ENCODE data around the gene COL1A2. TPM values are rescaled to one million over a fixed set of nuclear protein-coding genes. Genes with fewer than 3 reads are reported as not detected.

COL1A2 gene
- polyA plus RNA-seq, 3 donors: not detected

GRCh38 chr7:94391726-94392392 lies 2.8 kb upstream of the COL1A2 start:
- WGBS (ENCODE audit: insufficient coverage): 75% methylated on average over 1 of the region's 4 CpGs
- Histone ChIP-seq H3K27ac (ENCODE audit: low read depth in 1 of 2, low read length in 2 of 2) (no peak overlapping the region), H2AFZ (ENCODE audit: insufficient read depth, low read depth, low read length, poor library complexity, severe bottlenecking) (no peak overlapping the region), H3K4me2 (replicated peaks; ENCODE audit: extremely low read depth, low read length, poor library complexity, severe bottlenecking) (no peak overlapping the region), H3K9ac (ENCODE audit: insufficient read depth, low read length, poor library complexity, severe bottlenecking) (no peak overlapping the region), H3K9me3 (replicated peaks in 1 of 2; ENCODE audit: control insufficient read depth in 1 of 2, insufficient read depth in 1 of 2, low read length in 2 of 2) (no peaks in the 10 kb centered on the region), H3K4me1 (ENCODE audit: control insufficient read depth in 1 of 2, insufficient read depth in 2 of 2, low read length in 2 of 2) (peaks cover 0 to 4% of the 10 kb centered on the region in 2 donors), H4K20me1 (ENCODE audit: insufficient read depth, low read length) (no peaks in the 10 kb centered on the region), H3K79me2 (ENCODE audit: insufficient read depth, low read length) (no peaks in the 10 kb centered on the region), H3K36me3 (replicated peaks in 1 of 2; ENCODE audit: control insufficient read depth in 1 of 2, insufficient read depth in 2 of 2, low read length in 2 of 2) (no peaks in the 10 kb centered on the region), H3K4me3 (replicated peaks in 1 of 3; ENCODE audit: low read depth in 2 of 3, low read length in 3 of 3) (no peak overlapping the region), H3K27me3 (ENCODE audit: control insufficient read depth in 2 of 2, insufficient read depth in 2 of 2, low read length in 2 of 2) (peaks cover 9 to 29% of the 10 kb centered on the region in 2 donors)
- H3K27me3 Mint-ChIP-seq (ENCODE audit: low read depth in 3 of 3): peaks cover 26 to 35% (median 29%) of the 10 kb centered on the region in 3 donors
- H3K4me3 Mint-ChIP-seq: no peak overlapping the region
- H3K36me3 Mint-ChIP-seq: no peaks in the 10 kb centered on the region
- TF ChIP-seq, protein P1, sequence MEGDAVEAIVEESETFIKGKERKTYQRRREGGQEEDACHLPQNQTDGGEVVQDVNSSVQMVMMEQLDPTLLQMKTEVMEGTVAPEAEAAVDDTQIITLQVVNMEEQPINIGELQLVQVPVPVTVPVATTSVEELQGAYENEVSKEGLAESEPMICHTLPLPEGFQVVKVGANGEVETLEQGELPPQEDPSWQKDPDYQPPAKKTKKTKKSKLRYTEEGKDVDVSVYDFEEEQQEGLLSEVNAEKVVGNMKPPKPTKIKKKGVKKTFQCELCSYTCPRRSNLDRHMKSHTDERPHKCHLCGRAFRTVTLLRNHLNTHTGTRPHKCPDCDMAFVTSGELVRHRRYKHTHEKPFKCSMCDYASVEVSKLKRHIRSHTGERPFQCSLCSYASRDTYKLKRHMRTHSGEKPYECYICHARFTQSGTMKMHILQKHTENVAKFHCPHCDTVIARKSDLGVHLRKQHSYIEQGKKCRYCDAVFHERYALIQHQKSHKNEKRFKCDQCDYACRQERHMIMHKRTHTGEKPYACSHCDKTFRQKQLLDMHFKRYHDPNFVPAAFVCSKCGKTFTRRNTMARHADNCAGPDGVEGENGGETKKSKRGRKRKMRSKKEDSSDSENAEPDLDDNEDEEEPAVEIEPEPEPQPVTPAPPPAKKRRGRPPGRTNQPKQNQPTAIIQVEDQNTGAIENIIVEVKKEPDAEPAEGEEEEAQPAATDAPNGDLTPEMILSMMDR (IDR thresholded peaks at IDR 0.05): no peak
- DNase-seq: no peak
- intact Hi-C loops (cut with micrococcal nuclease): no loop called here
- peaks cover 14% of the 10 kb centered on the region for H3K4me1 Mint-ChIP-seq
- no peak overlapping the region for H3K27ac Mint-ChIP-seq
- peaks cover 0 to 2% (median 0%) of the 10 kb centered on the region in 7 donors for H3K9me3 Mint-ChIP-seq

GRCh38 chr7:94392393-94392786 lies 2.3 kb upstream of the COL1A2 start:
- Histone ChIP-seq H3K4me1 (ENCODE audit: control insufficient read depth in 1 of 2, insufficient read depth in 2 of 2, low read length in 2 of 2) (peaks cover 0 to 4% of the 10 kb centered on the region in 2 donors), H3K4me3 (replicated peaks in 1 of 3; ENCODE audit: low read depth in 2 of 3, low read length in 3 of 3) (no peak overlapping the region), H2AFZ (ENCODE audit: insufficient read depth, low read depth, low read length, poor library complexity, severe bottlenecking) (no peak overlapping the region), H3K27ac (ENCODE audit: low read depth in 1 of 2, low read length in 2 of 2) (no peak overlapping the region), H3K9ac (ENCODE audit: insufficient read depth, low read length, poor library complexity, severe bottlenecking) (no peak overlapping the region), H3K9me3 (replicated peaks in 1 of 2; ENCODE audit: control insufficient read depth in 1 of 2, insufficient read depth in 1 of 2, low read length in 2 of 2) (no peaks in the 10 kb centered on the region), H3K36me3 (replicated peaks in 1 of 2; ENCODE audit: control insufficient read depth in 1 of 2, insufficient read depth in 2 of 2, low read length in 2 of 2) (no peaks in the 10 kb centered on the region), H3K4me2 (replicated peaks; ENCODE audit: extremely low read depth, low read length, poor library complexity, severe bottlenecking) (no peak overlapping the region), H3K79me2 (ENCODE audit: insufficient read depth, low read length) (no peaks in the 10 kb centered on the region), H4K20me1 (ENCODE audit: insufficient read depth, low read length) (no peaks in the 10 kb centered on the region), H3K27me3 (ENCODE audit: control insufficient read depth in 2 of 2, insufficient read depth in 2 of 2, low read length in 2 of 2) (peaks cover 9 to 29% of the 10 kb centered on the region in 2 donors)
- peaks cover 0 to 2% (median 0%) of the 10 kb centered on the region in 7 donors for H3K9me3 Mint-ChIP-seq
- H3K27ac Mint-ChIP-seq: no peak overlapping the region
- intact Hi-C loops (cut with micrococcal nuclease): no loop called here
- no peak for DNase-seq
- no CpG with 5 or more reads among the region's 1 CpG for WGBS (ENCODE audit: insufficient coverage)
- H3K36me3 Mint-ChIP-seq: no peaks in the 10 kb centered on the region
- TF ChIP-seq, protein P1 (IDR thresholded peaks at IDR 0.05): no peak
- peaks cover 14% of the 10 kb centered on the region for H3K4me1 Mint-ChIP-seq
- no peak overlapping the region for H3K4me3 Mint-ChIP-seq
- peaks cover 26 to 35% (median 29%) of the 10 kb centered on the region in 3 donors for H3K27me3 Mint-ChIP-seq (ENCODE audit: low read depth in 3 of 3)
